Esophagus squamous epithelium (tissue), 4 donors: Measurements from ENCODE around the gene PLA2G2C.

Experiments
- POLR2A ChIP-seq, 4 donors: fragments of 450-650 bp; IDR thresholded peaks; one replicate each; pipeline ENCODE4 v1.6.1; 2017; ENCODE audit warnings: antibody characterized with exemption in 4 of 4, mild to moderate bottlenecking in 4 of 4, moderate library complexity in 3 of 4
- TF ChIP-seq, protein P1 (sequence below), 6 experiments: fragments of 450-650 bp in 4 of 6; fragments of 200-600 bp in 2 of 6; sonication (generic) in 2 of 6; IDR thresholded peaks; one replicate each; pipeline ENCODE4 v1.5.1; 2016 to 2019; ENCODE audit warnings: antibody characterized with exemption in 6 of 6, mild to moderate bottlenecking in 4 of 6, moderate library complexity in 4 of 6

DNA sequence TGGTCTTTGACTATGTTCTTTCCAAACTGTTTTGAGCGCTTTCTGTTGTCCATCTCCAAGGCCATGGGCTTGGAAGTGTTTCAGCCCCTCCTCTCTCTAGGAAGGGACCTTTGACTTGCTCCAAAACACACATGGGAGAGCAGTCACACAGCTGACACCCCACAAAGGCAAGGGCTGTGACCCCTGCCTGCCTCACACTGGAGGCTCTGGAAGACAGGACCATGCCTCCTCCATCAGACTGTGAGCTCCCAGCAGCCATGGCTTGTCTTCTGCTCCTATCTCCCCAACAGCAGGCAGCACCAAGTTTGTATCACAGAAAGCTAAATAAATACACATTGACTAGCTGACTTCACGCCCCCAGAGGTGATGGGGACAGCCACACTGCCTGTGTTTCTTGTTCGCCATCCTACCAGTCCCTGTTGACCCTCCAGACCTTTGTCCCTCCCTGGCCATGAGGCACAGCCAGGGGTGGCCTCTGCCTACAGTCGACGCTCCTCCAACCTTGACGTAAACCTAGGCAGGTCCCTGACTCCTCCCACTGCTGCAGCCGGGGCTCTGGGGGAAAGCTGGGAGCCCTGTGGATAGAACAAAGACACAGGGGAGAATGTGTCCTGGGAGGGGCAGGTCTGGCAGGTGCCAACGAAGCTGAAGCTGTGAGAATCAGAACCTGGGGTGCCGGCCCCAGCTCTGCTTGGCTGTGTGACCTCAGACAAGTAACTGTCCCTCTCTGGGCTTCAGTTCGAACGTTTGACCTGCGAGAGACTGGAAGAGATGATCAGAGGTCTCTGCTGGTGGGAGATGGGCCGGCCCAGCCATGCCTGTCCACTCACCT lies 42.4 kb downstream of the PLA2G2C start:
- TF ChIP-seq, protein P1, sequence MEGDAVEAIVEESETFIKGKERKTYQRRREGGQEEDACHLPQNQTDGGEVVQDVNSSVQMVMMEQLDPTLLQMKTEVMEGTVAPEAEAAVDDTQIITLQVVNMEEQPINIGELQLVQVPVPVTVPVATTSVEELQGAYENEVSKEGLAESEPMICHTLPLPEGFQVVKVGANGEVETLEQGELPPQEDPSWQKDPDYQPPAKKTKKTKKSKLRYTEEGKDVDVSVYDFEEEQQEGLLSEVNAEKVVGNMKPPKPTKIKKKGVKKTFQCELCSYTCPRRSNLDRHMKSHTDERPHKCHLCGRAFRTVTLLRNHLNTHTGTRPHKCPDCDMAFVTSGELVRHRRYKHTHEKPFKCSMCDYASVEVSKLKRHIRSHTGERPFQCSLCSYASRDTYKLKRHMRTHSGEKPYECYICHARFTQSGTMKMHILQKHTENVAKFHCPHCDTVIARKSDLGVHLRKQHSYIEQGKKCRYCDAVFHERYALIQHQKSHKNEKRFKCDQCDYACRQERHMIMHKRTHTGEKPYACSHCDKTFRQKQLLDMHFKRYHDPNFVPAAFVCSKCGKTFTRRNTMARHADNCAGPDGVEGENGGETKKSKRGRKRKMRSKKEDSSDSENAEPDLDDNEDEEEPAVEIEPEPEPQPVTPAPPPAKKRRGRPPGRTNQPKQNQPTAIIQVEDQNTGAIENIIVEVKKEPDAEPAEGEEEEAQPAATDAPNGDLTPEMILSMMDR (IDR thresholded peaks at IDR 0.05): no peak
- no peak for TF ChIP-seq POLR2A (IDR thresholded peaks at IDR 0.05)
